HG03354 (cell line): ENCODE results near the gene TTC32.
"Not testable (repeated sequence)": the region's sequence is repeated elsewhere in the genome, so short reads cannot be mapped to it uniquely, and the experiment has no call there.

Experiments
- ATAC-seq: cut with Tn5 transposase; IDR thresholded peaks from one replicate; pipeline ENCODE4 v1.9.1; 2021; ENCODE audit warnings: mild to moderate bottlenecking; ENCODE audit not compliant: unreplicated experiment, poor library complexity, severe bottlenecking

TTC32 gene

GRCh38 chr2:19900931-19901441, 797 bp downstream of the TTC32 start:
- ATAC-seq, result peak; percentile 11

DNA sequence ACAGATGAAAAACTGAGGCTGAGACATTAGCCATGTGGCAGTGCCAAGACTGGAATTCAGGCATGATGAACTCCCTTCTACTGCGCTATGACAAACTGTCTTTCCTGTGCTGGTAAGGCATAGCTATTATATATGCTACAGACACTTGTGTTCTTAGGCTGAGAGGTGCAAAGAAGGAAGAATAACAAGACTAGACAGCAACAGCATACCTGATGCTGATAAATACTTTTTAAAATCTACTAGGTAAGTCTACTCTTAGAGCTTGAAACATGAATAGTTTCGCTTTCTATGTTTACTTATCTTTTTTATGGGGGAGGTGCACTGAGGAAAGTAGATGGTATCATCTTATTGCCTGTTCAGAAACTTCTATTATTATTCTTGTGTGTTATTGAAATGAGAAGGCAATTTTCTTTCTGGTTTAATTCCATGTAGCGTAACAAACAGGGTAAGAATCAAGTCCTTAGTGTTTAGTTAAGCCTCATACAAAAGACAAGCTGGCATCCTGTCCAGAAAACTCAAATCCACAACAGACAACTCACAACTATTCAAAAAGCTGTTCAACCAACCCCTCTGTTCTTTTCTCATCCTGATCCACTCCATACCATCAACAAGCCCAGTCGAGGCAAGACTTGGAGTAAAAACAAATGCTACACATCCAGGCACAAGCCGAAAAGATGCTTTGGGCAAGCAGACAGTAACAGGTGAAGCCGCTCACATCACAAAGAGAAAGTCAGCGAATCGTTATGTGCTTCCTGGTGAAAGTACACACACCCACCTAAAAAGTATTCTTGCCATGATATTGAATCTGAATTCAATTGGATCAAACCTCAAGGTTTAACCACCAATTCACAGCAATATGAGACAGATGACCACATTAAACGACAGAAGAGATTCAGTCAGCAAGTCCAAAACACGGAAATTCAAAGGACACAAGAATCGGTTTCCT, 1.5 kb downstream of the TTC32 start:
- ATAC-seq, result peak; percentile 35

- ATAC-seq, result no peak
These were observed 3.0 kb downstream of the TTC32 start for GRCh38 chr2:19898592-19899329.

DNA sequence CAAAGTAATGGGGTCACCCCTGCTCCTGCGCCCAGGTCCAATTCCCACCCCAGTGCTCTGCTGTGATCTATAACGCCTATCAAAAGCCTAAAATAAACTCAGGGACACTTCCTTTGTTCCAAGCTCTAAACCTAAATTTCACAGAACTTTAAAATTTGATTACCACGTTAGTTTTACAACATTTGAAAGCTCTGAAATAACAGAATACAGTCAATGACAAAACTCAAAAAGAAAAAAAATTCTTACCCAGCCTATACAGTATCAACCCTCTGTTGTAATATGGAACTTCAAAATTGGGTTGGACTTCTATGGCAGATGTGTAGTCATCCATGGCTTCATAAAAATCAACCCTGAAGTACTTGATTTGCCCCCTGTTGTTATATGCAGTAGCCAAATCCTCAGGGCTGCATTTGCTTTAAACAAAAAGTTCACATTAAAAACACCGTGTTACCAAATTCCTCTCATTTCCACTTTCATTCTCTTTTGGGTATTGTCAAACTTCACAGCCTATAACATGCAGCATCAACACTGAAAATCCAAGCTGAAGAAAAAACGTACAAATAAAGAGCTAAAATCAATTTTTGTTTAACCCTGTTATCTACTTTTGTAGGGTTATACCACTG, 4.0 kb downstream of the TTC32 start:
- no peak for ATAC-seq

DNA sequence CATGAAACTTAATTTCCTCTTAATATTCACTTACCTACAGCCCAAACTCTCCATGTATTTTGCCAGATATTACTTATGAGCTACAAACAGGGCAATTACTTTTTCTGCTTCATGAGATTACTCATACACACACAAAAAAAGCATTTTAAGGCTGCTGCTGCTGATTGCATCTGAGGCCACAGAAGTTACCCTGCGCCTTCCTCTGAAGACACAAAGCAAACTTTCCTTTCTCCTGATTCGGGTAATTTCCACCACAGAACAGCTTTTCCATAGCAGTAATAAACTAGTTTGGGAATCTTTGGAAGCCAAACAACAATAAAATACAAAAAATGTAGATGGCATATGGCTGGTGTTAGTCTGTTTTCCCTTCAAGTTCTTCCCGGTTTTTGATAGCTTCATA, 6.2 kb downstream of the TTC32 start:
- ATAC-seq, result no peak

- peak; percentile 33 for ATAC-seq
These were observed 7.5 kb downstream of the TTC32 start for GRCh38 chr2:19894134-19894792.

- peak; percentile 91 for ATAC-seq
These were observed 8.2 kb downstream of the TTC32 start for GRCh38 chr2:19893520-19894133.

DNA sequence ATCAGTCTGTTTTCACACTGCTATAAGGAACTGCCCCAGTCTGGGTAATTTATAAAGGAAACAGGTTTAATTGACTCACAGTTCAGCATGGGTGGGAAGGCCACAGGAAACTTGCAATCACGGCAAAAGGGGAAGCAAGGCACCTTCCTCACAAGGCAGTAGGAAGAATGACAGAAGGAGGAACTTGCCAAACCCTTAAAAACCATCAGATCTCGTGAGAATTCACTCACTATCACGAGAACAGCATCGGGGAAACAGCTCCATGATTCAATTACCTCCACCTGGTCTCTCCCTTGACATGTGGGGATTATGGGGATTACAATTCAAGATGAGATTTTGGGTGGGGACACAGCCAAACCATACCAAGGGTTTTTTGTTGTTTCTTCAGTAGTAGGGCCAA, 9.8 kb downstream of the TTC32 start:
- ATAC-seq, result not testable (repeated sequence)

GRCh38 chr2:19890104-19890503, 11.7 kb downstream of the TTC32 start:
- no peak for ATAC-seq

- no peak for ATAC-seq
These were observed 13.0 kb downstream of the TTC32 start for GRCh38 chr2:19888831-19889230.

DNA sequence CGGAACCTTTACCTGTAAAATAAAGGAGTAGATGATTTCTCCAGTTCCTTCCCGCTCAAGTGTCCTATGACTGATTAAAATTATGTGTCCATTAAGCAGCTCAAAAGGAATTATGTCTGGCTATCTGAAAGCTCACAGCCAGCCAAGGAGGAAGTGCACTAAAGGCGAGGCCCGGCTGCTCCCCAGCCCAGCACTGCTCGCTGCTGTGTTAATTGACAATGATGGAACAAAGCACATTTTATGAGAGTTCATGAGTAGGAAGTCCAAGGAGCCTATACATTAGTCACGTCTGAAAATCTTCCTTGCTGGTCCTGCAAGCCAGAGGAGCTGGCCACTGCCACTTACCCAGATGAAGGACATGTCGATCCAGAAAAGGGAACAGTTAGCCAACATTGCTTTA, 14.3 kb downstream of the TTC32 start:
- no peak for ATAC-seq

- no peak for ATAC-seq
These were observed 15.5 kb downstream of the TTC32 start for GRCh38 chr2:19886261-19886660.

GRCh38 chr2:19885791-19886190, 16.0 kb downstream of the TTC32 start:
- no peak for ATAC-seq

DNA sequence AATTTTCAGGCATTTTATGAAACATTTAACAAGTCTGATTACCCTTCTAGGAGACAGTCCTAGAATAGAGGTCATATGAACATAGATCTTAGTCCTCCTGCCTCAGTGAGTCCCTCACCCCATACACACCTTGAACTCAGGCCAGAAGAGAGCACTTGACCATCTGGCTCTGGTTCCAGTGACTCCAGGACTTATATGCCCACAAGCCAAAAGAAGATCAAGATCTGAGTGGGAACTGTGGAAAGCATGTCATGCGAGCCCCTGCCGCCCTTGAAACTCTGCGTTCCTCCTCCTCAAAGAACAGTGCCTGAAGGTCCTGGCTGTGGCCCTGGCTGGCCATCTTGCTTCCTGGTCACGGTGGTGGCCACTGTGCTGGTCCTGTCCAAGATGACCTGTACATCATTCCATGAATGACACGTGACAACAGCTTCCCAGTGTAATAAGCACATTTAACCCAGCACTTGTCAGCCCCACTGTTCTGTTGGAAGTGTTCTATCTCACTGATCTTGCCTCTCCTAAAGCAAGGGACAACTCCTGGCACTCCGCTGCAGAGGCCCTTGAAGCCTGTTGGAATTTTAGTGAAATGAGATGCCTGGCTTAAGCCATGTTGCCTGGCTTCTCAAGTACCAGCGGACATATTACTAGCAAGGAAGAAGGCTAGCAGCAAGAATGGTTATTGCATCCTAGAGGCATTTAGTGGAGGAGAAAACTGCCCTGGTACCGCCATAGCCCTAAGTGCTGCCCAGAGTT, 17.6 kb downstream of the TTC32 start:
- ATAC-seq, result no peak

GRCh38 chr2:19883486-19883885, 18.3 kb downstream of the TTC32 start:
- ATAC-seq, result no peak

GRCh38 chr2:19882286-19882685, 19.5 kb downstream of the TTC32 start:
- ATAC-seq, result no peak

DNA sequence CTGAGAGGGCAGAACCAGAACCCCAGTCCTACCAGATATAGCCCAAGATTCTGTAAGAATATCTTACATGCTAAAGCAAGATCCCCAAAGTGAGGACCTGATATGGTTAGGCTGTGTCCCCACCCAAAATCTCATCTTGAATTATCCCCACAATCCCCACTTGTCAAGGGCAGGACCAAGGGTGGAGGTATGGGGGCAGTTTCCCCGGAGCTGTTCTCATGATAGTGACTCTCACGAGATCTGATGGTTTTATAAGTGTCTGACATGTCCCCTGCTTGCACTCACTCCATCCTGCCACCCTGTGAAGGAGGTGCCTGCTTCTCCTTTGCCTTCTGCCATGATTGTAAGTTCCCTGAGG, 19.9 kb downstream of the TTC32 start:
- no peak for ATAC-seq

DNA sequence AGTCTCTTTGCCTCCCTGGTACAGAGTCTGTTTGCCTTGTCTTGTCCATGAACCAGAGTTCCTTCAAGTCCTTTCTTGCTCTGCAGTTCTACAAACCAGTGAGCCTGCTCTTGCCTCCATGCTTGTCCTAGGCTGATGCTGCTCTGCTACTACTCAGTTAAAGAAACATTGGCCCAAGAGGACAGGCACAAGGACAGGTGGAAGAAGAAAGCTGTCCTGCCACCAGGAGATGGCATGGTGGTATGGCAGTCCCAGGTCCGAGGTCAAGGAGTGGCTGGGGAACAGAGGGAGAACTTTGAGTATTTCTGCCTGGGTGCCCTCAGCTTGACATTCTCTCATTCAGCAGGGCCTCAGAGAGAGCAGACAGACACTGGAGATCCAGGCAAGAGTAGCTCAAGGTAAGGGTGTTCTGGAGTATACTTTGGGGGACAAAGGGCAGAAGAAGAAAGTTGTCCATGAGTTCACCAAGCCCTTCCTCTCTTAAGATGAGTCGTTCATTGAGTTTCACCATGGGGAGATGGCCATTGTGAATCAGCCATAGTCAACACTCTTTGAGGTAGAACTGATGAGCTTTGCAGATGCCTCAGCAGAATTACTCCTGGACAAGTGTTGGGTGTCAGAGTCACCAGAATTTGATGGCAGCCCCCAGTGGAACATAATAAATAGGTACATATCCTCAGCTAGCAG, 20.4 kb downstream of the TTC32 start:
- ATAC-seq, result no peak
